GM21447 (cell line): ENCODE results near the gene CALML6.

Source experiments
- ATAC-seq: cut with Tn5 transposase; IDR thresholded peaks from one replicate; pipeline ENCODE4 v1.9.1; 2021; ENCODE audit not compliant: unreplicated experiment

CALML6 gene

GRCh38 chr1:1941868-1942752 is 27.1 kb downstream of the CALML6 start:
- no peak for ATAC-seq

- no peak for ATAC-seq
These were observed 27.9 kb downstream of the CALML6 start for GRCh38 chr1:1942753-1943656.

GRCh38 chr1:1943834-1944570 is 28.9 kb downstream of the CALML6 start:
- ATAC-seq = no peak

GRCh38 chr1:1945782-1946393 is 30.8 kb downstream of the CALML6 start:
- ATAC-seq = no peak

GRCh38 chr1:1946540-1946939 is 31.5 kb downstream of the CALML6 start:
- no peak for ATAC-seq

- no peak for ATAC-seq
These were observed 32.4 kb downstream of the CALML6 start for GRCh38 chr1:1947493-1947892.

GRCh38 chr1:1948783-1949182 is 33.7 kb downstream of the CALML6 start:
- ATAC-seq = no peak

GRCh38 chr1:1950940-1951339 is 35.9 kb downstream of the CALML6 start:
- no peak for ATAC-seq

GRCh38 chr1:1954015-1954414 is 39.0 kb downstream of the CALML6 start:
- ATAC-seq = no peak

DNA sequence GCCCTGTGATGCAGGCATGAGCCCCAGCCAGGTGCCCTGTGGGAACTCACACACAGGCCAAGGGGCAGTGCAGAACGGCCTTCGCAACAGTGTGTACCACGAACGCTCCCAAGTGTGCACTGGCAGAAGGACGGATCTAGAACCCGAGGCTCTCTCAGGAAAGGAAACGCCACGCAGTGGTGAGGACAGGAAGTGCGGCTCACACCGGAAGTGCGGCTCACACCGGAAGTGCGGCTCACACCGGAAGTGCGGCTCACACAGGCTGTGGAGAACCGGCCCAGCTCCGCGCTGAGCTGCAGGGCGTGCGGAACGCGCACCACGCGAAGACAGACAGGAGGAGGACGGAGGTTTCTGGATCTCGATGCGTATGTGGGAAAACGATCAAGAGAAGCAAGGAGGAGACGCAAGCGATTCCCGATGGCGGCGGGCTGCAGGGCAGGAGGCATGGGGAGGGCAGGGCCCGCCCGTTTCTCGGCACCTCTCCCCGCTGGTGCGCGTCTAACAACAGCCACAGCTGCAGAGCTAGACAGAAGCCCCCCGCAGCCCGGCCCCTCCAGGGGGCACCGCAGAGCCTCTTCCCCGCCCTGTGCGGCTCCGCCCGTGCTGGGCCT is 39.9 kb downstream of the CALML6 start:
- ATAC-seq = no peak

GRCh38 chr1:1955621-1956094 is 40.6 kb downstream of the CALML6 start:
- no peak for ATAC-seq

GRCh38 chr1:1956101-1956500 is 41.0 kb downstream of the CALML6 start:
- ATAC-seq = no peak

DNA sequence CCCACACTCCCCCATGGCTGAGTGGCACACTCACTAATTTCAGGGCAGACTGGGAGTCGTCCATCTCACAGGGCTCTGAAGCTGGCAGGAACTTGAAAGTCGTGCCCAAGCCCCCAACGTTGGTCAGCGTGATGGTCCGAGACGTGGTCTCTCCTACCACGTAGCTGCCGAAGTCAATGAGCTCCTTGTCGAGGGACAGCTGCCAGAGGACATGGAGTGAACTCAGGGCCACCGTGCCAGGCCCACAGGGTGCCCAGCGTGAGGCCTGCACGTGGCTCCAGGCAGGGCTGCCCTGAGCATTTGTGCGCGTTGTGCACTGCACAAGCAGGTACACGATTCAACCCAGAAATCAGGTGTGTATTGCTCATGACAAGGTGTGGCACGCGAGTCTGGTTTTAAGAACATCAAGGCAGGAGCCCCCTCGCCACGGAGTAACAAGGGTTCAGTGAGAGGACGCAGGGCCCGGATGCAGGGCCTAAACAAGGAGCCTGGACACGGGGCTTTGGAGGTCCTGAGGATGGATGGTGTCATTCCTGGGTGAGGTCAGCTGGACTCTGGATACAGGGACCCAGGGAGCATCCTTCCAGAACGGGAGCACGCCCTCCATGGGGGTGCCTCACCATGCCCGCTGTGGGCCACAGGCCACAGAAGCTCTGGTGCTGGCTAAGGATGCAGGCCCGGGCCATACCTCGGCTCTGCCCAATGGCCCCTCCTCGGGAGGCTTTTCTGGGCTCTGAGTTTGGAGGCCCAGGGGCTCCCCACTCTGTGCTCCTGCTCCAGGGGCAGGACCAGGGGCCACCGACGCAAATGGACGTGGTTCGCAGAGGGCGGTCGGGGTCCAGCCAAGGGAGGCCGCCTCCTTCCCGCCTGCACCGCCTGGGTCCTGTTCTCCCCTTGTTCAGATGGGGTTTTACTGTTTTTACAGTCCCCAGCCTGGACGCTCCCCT is 41.8 kb downstream of the CALML6 start:
- no peak for ATAC-seq

GRCh38 chr1:1957533-1957961 is 42.5 kb downstream of the CALML6 start:
- no peak for ATAC-seq

- no peak for ATAC-seq
These were observed 43.0 kb downstream of the CALML6 start for GRCh38 chr1:1958071-1958541.

DNA sequence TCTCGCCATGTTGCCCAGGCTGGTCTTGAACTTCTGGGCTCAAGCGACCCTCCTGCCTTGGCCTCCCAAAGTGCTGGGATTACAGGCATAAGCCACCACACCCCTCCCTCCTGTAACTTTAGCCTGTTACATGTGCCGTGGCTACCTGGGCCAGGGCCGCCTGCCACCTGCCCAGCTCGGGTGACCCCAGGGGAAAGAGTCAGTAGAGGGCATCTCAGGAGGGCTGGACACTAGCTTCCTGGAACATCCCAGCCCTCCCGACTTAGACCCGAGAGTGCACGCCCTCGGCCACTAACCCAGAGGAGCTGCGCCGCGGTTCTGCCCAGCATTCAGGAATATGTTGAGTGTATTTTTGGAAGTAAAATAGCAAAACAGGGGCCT is 44.4 kb downstream of the CALML6 start:
- no peak for ATAC-seq

GRCh38 chr1:1959840-1960479 is 44.9 kb downstream of the CALML6 start:
- ATAC-seq = no peak

DNA sequence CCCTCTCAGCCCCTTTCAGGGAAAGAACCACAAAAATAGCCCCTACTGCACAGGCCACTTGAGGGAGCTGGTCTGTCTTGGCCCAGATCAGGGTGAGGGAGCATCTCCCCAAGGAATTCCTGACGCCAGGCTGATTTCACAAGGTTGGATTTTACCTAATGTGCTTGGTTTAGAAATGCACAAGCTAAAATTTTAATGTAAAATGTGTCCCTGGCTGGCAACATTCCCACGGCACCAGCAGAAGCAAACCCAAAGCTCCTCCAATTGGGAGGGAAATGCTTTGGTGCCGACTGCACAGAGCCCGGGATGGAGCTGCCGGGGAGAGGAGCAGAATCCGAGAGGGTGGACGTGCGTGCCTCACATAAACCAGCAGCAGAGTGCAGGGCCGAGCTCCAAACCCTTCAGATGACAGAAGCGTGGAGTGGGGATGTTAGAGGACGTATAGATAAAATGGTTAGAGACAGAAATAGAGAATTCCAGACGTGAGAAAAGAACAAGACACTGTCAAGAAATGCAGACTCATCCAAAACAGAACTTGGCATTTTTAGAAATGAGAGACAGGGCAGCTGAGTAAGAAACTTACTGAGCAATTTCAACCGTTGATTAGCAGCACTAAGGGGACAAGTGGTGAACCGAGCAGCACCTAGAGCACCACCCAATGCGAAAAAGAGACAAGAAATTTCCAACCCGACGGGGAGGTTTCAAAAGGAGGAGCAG is 45.6 kb downstream of the CALML6 start:
- ATAC-seq = no peak
